GM06990 (cell line): ENCODE results near the gene EGFLAM.

ENCODE experiments used
- DNase-seq: peaks from one replicate; pipeline ENCODE4 v3.0.0-alpha.2; 2011; ENCODE audit not compliant: insufficient read length; ENCODE audit errors: extremely low read depth
- H3K27me3 ChIP-seq: replicated peaks from 2 replicates; pipeline ENCODE4 v1.6.0; 2011; ENCODE audit warnings: low read length; ENCODE audit not compliant: control insufficient read depth, insufficient read depth
- H3K36me3 ChIP-seq: 2 replicates; pipeline ENCODE4 v1.5.1; 2011; ENCODE audit warnings: low read length; ENCODE audit not compliant: control insufficient read depth, insufficient read depth
- H3K4me3 ChIP-seq: replicated peaks from 2 replicates; pipeline ENCODE4 v1.5.1; 2011; ENCODE audit warnings: low read depth, mild to moderate bottlenecking, control low read depth, low read length
- CTCF ChIP-seq: IDR thresholded peaks from 2 replicates; pipeline ENCODE4 v1.5.1; 2011; ENCODE audit warnings: low read length, control low read depth, mild to moderate bottlenecking, inconsistent platforms; ENCODE audit not compliant: insufficient read depth, poor library complexity, severe bottlenecking

EGFLAM gene

GRCh38 chr5:38451074-38451725, 192.8 kb downstream of the EGFLAM start:
- no peak for TF ChIP-seq CTCF
- Histone ChIP-seq H3K27me3 (peaks cover 2% of the 10 kb centered on the region), H3K4me3 (no peak overlapping the region), H3K36me3 (no peaks in the 10 kb centered on the region)
- no peak for DNase-seq

- TF ChIP-seq CTCF = no peak
- no peaks in the 10 kb centered on the region for H3K36me3 ChIP-seq
- H3K27me3 ChIP-seq = peaks cover 2% of the 10 kb centered on the region
- no peak for DNase-seq
- H3K4me3 ChIP-seq = no peak overlapping the region
Observed at GRCh38 chr5:38452201-38452600, 193.8 kb downstream of the EGFLAM start.

- no peak overlapping the region for H3K4me3 ChIP-seq
Observed at GRCh38 chr5:38453506-38453905, 195.1 kb downstream of the EGFLAM start.

GRCh38 chr5:38453921-38454320, 195.6 kb downstream of the EGFLAM start:
- Histone ChIP-seq H3K36me3 (no peaks in the 10 kb centered on the region), H3K4me3 (no peak overlapping the region), H3K27me3 (peaks cover 2% of the 10 kb centered on the region)
- DNase-seq = no peak
- TF ChIP-seq CTCF = no peak

More at GRCh38 chr5:38453506-38453905, 195.1 kb downstream of the EGFLAM start:
- DNase-seq = peak; percentile 74
- no peaks in the 10 kb centered on the region for H3K36me3 ChIP-seq
- H3K27me3 ChIP-seq = peaks cover 3% of the 10 kb centered on the region
- TF ChIP-seq CTCF = no peak

- TF ChIP-seq CTCF = no peak
- DNase-seq = no peak
- Histone ChIP-seq H3K4me3 (no peak overlapping the region), H3K27me3 (peaks cover 4% of the 10 kb centered on the region), H3K36me3 (no peaks in the 10 kb centered on the region)
Observed at GRCh38 chr5:38455796-38456330, 197.5 kb downstream of the EGFLAM start.
